COLO829 (cell line): ENCODE results near the gene PPM1B.
"Not testable (repeated sequence)": the region's sequence is repeated elsewhere in the genome, so short reads cannot be mapped to it uniquely, and the experiment has no call there.

Experiments used
- DNase-seq: peaks from one replicate; pipeline ENCODE4 v3.0.0; 2012; ENCODE audit warnings: low spot score

Gene PPM1B

GRCh38 chr2:44168681-44169154, at the start of gene PPM1B:
Gene PPM1B (plus strand): TSS chr2:44168875. CDS start chr2:44201200, 32,325 bp downstream.
- DNase-seq: peak; percentile 99

GRCh38 chr2:44119878-44120277, 48.8 kb upstream of the PPM1B start:
- no peak for DNase-seq

GRCh38 chr2:44120428-44120827, 48.2 kb upstream of the PPM1B start:
- DNase-seq: peak; percentile 17

GRCh38 chr2:44121899-44122298, 46.8 kb upstream of the PPM1B start:
- DNase-seq: no peak

DNA sequence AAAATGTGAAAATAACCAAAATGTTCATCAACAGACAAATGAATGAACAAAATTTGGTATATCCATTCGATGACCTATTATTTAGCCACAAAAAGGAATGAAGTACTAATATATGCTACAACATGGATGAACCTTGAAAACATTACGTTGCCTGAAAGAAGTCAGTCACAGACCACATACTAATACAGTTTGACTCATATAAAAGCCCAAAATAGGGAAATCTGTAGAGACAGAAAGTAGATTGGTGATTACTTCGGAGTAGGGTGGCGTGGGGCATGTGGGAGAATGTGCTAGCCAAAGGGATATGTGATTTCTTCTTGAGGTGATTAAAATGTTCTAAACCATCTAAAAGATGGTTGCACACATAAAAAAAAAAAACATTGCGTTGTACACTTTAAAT, 44.2 kb upstream of the PPM1B start:
- no peak for DNase-seq

- DNase-seq: no peak
Measured at GRCh38 chr2:44126106-44126797, 42.4 kb upstream of the PPM1B start.

DNA sequence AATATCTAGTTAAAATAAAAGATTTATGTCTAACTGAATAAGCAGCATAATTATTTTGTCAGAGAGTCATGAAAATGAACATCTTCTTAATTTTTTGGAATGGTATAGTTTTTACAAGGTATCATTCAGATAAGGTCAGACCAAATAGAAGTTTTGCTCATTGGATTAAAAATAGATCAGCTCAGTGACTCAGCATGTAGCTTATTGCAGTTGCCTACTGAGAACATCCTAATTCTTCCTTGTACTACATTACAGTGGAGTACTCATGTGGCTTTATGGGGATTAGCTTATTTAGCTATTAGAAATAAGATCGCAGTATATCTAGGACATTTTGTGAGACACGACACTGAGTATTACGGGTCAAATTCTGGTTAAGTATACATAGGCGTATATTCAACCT, 38.2 kb upstream of the PPM1B start:
- DNase-seq: no peak

- DNase-seq: no peak
Measured at GRCh38 chr2:44131177-44131576, 37.5 kb upstream of the PPM1B start.

GRCh38 chr2:44133602-44134001, 35.1 kb upstream of the PPM1B start:
- not testable (repeated sequence) for DNase-seq

GRCh38 chr2:44134848-44135247, 33.8 kb upstream of the PPM1B start:
- DNase-seq: no peak

- DNase-seq: no peak
Measured at GRCh38 chr2:44135296-44135695, 33.4 kb upstream of the PPM1B start.

GRCh38 chr2:44135771-44136170, 32.9 kb upstream of the PPM1B start:
- no peak for DNase-seq

DNA sequence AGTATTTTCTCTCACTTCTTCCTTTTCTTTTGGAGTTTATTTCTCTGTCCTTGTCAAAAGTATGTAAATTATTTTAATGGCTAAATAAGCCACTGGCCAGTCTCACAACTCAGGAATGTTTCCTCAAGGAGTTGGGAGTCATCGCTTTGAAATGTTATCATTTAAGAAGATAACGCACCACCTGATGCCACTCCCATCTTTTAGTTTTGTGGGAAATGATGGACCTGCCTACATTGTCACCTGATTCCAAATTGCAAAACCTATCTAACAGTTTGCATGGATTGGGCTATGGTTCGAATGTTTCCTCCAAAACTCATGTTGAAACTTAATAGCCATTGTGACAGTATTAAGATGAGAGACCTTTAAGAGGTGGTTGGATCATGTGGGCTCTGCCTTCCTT, 32.4 kb upstream of the PPM1B start:
- no peak for DNase-seq

DNA sequence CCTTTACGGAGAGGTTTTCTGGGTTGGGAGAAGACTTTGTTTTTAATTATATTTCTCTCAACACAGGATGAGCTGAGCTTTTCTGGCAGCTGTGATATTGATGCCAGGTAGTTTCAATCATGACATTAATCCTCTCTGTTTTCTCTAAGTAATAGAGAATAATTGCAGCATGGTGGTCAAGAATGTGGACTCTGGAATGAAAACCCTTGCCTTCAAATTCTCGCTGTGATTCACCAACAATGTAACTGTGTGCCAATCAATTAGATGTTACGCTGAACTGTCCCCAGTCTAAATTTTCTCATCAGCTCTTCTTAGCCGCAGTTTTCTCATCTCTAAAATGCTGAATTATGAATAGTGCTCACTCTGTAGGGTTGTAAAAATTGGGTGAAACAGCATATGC, 31.6 kb upstream of the PPM1B start:
- DNase-seq: no peak

- no peak for DNase-seq
Measured at GRCh38 chr2:44137872-44138551, 30.7 kb upstream of the PPM1B start.

- DNase-seq: no peak
Measured at GRCh38 chr2:44139741-44140140, 28.9 kb upstream of the PPM1B start.

GRCh38 chr2:44142306-44142705, 26.4 kb upstream of the PPM1B start:
- no peak for DNase-seq

DNA sequence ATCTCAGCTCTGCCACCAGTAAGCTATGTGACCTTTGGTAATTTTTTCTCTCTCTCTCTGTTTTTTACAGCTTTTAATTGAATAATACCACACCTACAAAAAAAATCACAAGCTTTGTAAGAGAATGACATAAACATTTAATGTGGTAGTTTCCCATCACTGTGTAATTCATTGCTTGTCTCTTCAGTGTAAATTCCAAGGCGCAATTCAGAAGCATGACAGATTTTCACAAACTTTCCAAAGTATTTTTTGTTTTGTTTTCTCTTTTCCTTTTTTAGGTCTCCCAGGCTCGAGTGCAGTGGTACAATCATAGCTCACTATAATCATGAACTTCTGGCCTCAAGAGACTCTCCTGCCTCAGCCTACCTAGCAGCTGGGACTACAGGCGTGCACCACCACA, 25.0 kb upstream of the PPM1B start:
- DNase-seq: no peak

DNA sequence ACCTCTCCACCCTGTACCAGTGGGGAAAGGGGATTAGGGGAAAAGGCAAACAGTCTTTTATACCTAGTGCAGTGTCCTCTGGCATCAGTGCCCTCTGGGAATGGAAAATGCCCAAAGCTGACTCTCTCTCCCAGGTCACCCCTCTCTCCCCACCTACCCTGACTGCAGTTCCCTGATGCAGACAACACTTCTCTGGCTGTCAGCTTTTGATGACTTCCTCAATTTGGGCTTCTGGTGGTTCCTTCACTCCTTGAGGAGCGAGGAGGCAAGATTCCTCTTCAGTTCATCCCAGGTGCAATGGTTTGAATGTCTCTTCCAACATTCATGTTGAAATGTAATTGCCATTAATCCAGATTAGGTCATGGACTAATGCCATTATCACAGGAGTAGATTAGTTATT, 19.7 kb upstream of the PPM1B start:
- DNase-seq: no peak

DNA sequence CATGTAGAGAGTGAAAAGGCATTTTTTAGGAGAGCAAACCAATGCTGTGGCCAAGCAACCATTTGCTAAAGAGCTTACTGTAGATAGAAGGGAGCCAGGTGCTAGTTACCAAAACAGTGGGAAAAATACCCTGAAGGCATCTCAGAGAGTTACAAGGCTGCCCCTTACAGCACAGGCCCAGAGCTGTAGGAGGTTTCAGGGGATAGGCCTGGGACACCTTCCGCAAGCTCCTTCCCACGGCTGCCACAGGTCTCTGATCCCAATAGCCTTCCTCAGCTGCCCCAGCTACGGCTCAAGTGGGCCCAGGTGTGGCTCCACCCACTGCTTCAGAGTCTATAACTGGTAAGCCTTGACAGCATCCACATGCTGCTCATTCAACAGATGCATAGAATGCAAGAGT, 18.2 kb upstream of the PPM1B start:
- DNase-seq: no peak

- DNase-seq: no peak
Measured at GRCh38 chr2:44152865-44153669, 15.6 kb upstream of the PPM1B start.

GRCh38 chr2:44155666-44156446, 12.8 kb upstream of the PPM1B start:
- no peak for DNase-seq
